HepG2 (cell line): Measurements from ENCODE around the gene CKAP5. TPM values are rescaled to one million over a fixed set of nuclear protein-coding genes. Genes with fewer than 3 reads are reported as not detected.
A peak's percentile ranks its signal among the peaks of the same experiment; 100 is the strongest.

Experiments
- FOXP1 ChIP-seq, 2 experiments: fragments of 450-650 bp in 1 of 2; IDR thresholded peaks; 2 replicates each; pipeline ENCODE4 v1.6.1; 2017 to 2018; ENCODE audit warnings: antibody characterized with exemption in 1 of 2
- FOXP4 ChIP-seq: sonication (generic); formaldehyde crosslinking; IDR thresholded peaks from 2 replicates; pipeline ENCODE4 v1.4.0; 2020; ENCODE audit warnings: missing genetic modification reagents
- GLMP ChIP-seq: sonication (generic); formaldehyde crosslinking; IDR thresholded peaks from 2 replicates; pipeline ENCODE4 v1.9.0; 2021; ENCODE audit warnings: missing genetic modification reagents, mild to moderate bottlenecking, borderline replicate concordance
- HDAC1 ChIP-seq: sonication (generic); formaldehyde crosslinking; IDR thresholded peaks from 2 replicates; pipeline ENCODE4 v1.5.1; 2020; ENCODE audit warnings: mild to moderate bottlenecking, missing genetic modification reagents
- HOMEZ ChIP-seq: IDR thresholded peaks from 2 replicates; pipeline ENCODE4 v1.6.1; 2016; ENCODE audit warnings: low read depth
- HOXA5 ChIP-seq: sonication (generic); formaldehyde crosslinking; IDR thresholded peaks from 2 replicates; pipeline ENCODE4 v1.4.0; 2020; ENCODE audit warnings: missing genetic modification reagents
- MBNL3 ChIP-seq: fragments of 250-450 bp; sonication (Bioruptor Pico); conservative IDR thresholded peaks from 2 replicates; pipeline ENCODE4 v1.8.0; 2022; ENCODE audit warnings: mild to moderate bottlenecking, inconsistent platforms
- PAF1 ChIP-seq: IDR thresholded peaks from 2 replicates; pipeline ENCODE4 v1.6.1; 2016; ENCODE audit warnings: missing genetic modification reagents, missing compliant biosample characterization
- PRDM15 ChIP-seq: sonication (generic); formaldehyde crosslinking; IDR thresholded peaks from 2 replicates; pipeline ENCODE4 v1.4.0; 2020; ENCODE audit warnings: missing genetic modification reagents
- RFX1 ChIP-seq: fragments of 450-650 bp; IDR thresholded peaks from 2 replicates; pipeline ENCODE4 v1.6.1; 2017
- SIX1 ChIP-seq: sonication (generic); formaldehyde crosslinking; IDR thresholded peaks from 2 replicates; pipeline ENCODE4 v1.4.0; 2020; ENCODE audit warnings: missing genetic modification reagents, borderline replicate concordance
- TBX3 ChIP-seq: fragments of 450-650 bp; IDR thresholded peaks from 2 replicates; pipeline ENCODE4 v1.6.1; 2017; ENCODE audit warnings: antibody characterized with exemption, mild to moderate bottlenecking, inconsistent platforms, borderline replicate concordance
- ZNF609 ChIP-seq: sonication (generic); formaldehyde crosslinking; IDR thresholded peaks from 2 replicates; pipeline ENCODE4 v1.4.0; 2020; ENCODE audit warnings: mild to moderate bottlenecking, missing genetic modification reagents, borderline replicate concordance
- polyA plus RNA-seq, 8 experiments: library from polyadenylated mRNA; depleted of rRNA in 3 of 8; stranded (reverse) in 7 of 8; unstranded in 1 of 8; fragments of >200 nt; fragmentation: Illumina TruSeq in 4 of 8; extraction: Trizol in 4 of 8; gene quantifications; 2 replicates each; pipeline versions ENCODE4 v1.2.1 to v1.2.3, GENCODE V29; 2011 to 2016; ENCODE audit warnings: low read depth in 4 of 8, missing spikeins in 1 of 8, mixed read lengths in 1 of 8; ENCODE audit not compliant: insufficient read depth in 1 of 8
- total RNA-seq, 5 experiments: library from RNA; depleted of rRNA; stranded (reverse); fragments of >200 nt; fragmentation: Illumina TruSeq; extraction: Trizol; gene quantifications; 2 replicates each; pipeline ENCODE4 v1.2.3, GENCODE V29; 2016; ENCODE audit warnings: low read depth in 1 of 5

The CKAP5 gene
- total and polyA plus RNA-seq, 2 of the 13 experiments (the other 11 are each of a cell fraction or from before 2014, with no cell fraction given) = 79.2 to 103 TPM

GRCh38 chr11:46826310-46827044, 19.6 kb downstream of the CKAP5 start (continued):
- TF ChIP-seq PRDM15 = peak; percentile 82; the same call in 1 of the 2 replicates
- TF ChIP-seq SIX1 = no peak
- peak; percentile 54 for TF ChIP-seq HOXA5
- peak; percentile 71; the same call in 1 of the 2 replicates for TF ChIP-seq HOMEZ (CRISPR knock-in tag)
- no peak for TF ChIP-seq GLMP (CRISPR knock-in tag)
- peak; percentile 78; the same call in 1 of the 2 replicates for TF ChIP-seq TBX3
- TF ChIP-seq ZNF609 (CRISPR knock-in tag) = no peak; the same call in 1 of the 2 replicates
- TF ChIP-seq PAF1 (CRISPR knock-in tag) = no peak
- TF ChIP-seq RFX1 = no peak
- TF ChIP-seq MBNL3 (CRISPR knock-in tag) = no peak
- peak; percentile 82 for TF ChIP-seq FOXP4 (CRISPR knock-in tag)
- TF ChIP-seq HDAC1 (CRISPR knock-in tag) = peak; percentile 90
- TF ChIP-seq FOXP1 (IDR thresholded peaks at IDR 0.05) = no peak
- TF ChIP-seq FOXP1 (CRISPR knock-in tag; IDR thresholded peaks at IDR 0.05) = peak; percentile 31; the same call in 1 of the 2 replicates
